MM.1S (cell line): ENCODE measurements around the gene OLFM3.

ENCODE experiments used
- DNase-seq: peaks from one replicate; pipeline ENCODE4 v3.0.0-alpha.2; 2015
- H2AFZ ChIP-seq: fragments of 300-600 bp; sonication (generic); 2 replicates; pipeline ENCODE4 v1.6.0; 2016; ENCODE audit warnings: antibody characterized with exemption, low read length
- H3F3A ChIP-seq: fragments of 300-600 bp; sonication (generic); 2 replicates; pipeline ENCODE4 v1.6.1; 2016; ENCODE audit warnings: mild to moderate bottlenecking, antibody characterized with exemption, low read length, moderate library complexity, mixed read lengths; ENCODE audit not compliant: insufficient read depth
- H3K27ac ChIP-seq: fragments of 300-600 bp; sonication (generic); 2 replicates; pipeline ENCODE4 v1.5.1; 2016; ENCODE audit warnings: mild to moderate bottlenecking, low read length
- H3K27me3 ChIP-seq: fragments of 300-600 bp; sonication (generic); replicated peaks from 2 replicates; pipeline ENCODE4 v1.6.0; 2016; ENCODE audit warnings: low read length; ENCODE audit not compliant: insufficient read depth
- H3K36me3 ChIP-seq: fragments of 300-600 bp; sonication (generic); replicated peaks from 2 replicates; pipeline ENCODE4 v1.6.1; 2016; ENCODE audit warnings: mild to moderate bottlenecking, low read length, mixed read lengths; ENCODE audit not compliant: insufficient read depth
- H3K4me1 ChIP-seq: fragments of 300-600 bp; sonication (generic); 2 replicates; pipeline ENCODE4 v1.6.1; 2016; ENCODE audit warnings: low read length, mixed read lengths
- H3K4me2 ChIP-seq: fragments of 300-600 bp; sonication (generic); 2 replicates; pipeline ENCODE4 v1.6.0; 2016; ENCODE audit warnings: low read depth, low read length
- H3K4me3 ChIP-seq: fragments of 300-600 bp; sonication (generic); 2 replicates; pipeline ENCODE4 v1.5.1; 2016; ENCODE audit warnings: low read length, mixed read lengths
- H3K79me2 ChIP-seq: fragments of 300-600 bp; sonication (generic); 2 replicates; pipeline ENCODE4 v1.6.1; 2016; ENCODE audit warnings: mixed run types, low read length, mixed read lengths
- H3K9ac ChIP-seq: fragments of 300-600 bp; sonication (generic); 2 replicates; pipeline ENCODE4 v1.6.1; 2016; ENCODE audit warnings: low read length, mixed read lengths
- H3K9me2 ChIP-seq: fragments of 300-600 bp; sonication (generic); replicated peaks from 2 replicates; pipeline ENCODE4 v1.6.1; 2016; ENCODE audit warnings: mild to moderate bottlenecking, low read length, mixed read lengths; ENCODE audit not compliant: insufficient read depth
- H3K9me3 ChIP-seq: fragments of 300-600 bp; sonication (generic); replicated peaks from 2 replicates; pipeline ENCODE4 v1.6.1; 2016; ENCODE audit warnings: mild to moderate bottlenecking, low read length, mixed read lengths; ENCODE audit not compliant: insufficient read depth
- H4K20me1 ChIP-seq: fragments of 300-600 bp; sonication (generic); 2 replicates; pipeline ENCODE4 v1.6.1; 2016; ENCODE audit warnings: mild to moderate bottlenecking, low read length, moderate library complexity, mixed read lengths; ENCODE audit not compliant: insufficient read depth
- CTCF ChIP-seq: fragments of 300-600 bp; sonication (generic); IDR thresholded peaks from 2 replicates; pipeline ENCODE4 v1.5.1; 2016; ENCODE audit warnings: antibody characterized with exemption, low read length, mixed read lengths
- EZH2 ChIP-seq: fragments of 300-600 bp; sonication (generic); optimal IDR thresholded peaks from 2 replicates; pipeline ENCODE3; 2017; ENCODE audit warnings: low read depth, mild to moderate bottlenecking, antibody characterized with exemption, low read length, mixed read lengths
- EZH2phosphoT487 ChIP-seq: fragments of 300-600 bp; sonication (generic); IDR thresholded peaks from 2 replicates; pipeline ENCODE4 v1.6.1; 2018; ENCODE audit warnings: antibody characterized with exemption, low read length

Gene OLFM3

GRCh38 chr1:101846820-101847219, 149.9 kb downstream of the OLFM3 start:
- Histone ChIP-seq H3K36me3 (no peaks in the 10 kb centered on the region), H3F3A (no peaks in the 10 kb centered on the region), H3K27ac (no peak overlapping the region), H4K20me1 (no peaks in the 10 kb centered on the region), H2AFZ (no peak overlapping the region), H3K9me3 (no peaks in the 10 kb centered on the region), H3K27me3 (no peaks in the 10 kb centered on the region), H3K9ac (no peak overlapping the region), H3K4me2 (no peak overlapping the region), H3K4me3 (no peak overlapping the region), H3K9me2 (no peaks in the 10 kb centered on the region), H3K4me1 (no peaks in the 10 kb centered on the region), H3K79me2 (no peaks in the 10 kb centered on the region)
- no peak for DNase-seq
- TF ChIP-seq CTCF (no peak), EZH2phosphoT487 (no peak), EZH2 (no peak)

GRCh38 chr1:101843160-101843559, 153.6 kb downstream of the OLFM3 start:
- no peaks in the 10 kb centered on the region for H3F3A ChIP-seq
- H3K9me2 ChIP-seq = no peaks in the 10 kb centered on the region
- no peaks in the 10 kb centered on the region for H3K27me3 ChIP-seq
- no peak overlapping the region for H3K4me3 ChIP-seq
- no peak overlapping the region for H3K9ac ChIP-seq
- no peak overlapping the region for H3K4me2 ChIP-seq
- no peaks in the 10 kb centered on the region for H3K9me3 ChIP-seq
- TF ChIP-seq EZH2phosphoT487 (no peak), CTCF (no peak), EZH2 (no peak)
- H3K79me2 ChIP-seq = no peaks in the 10 kb centered on the region
- H3K4me1 ChIP-seq = no peaks in the 10 kb centered on the region
- H4K20me1 ChIP-seq = no peaks in the 10 kb centered on the region
- H2AFZ ChIP-seq = no peak overlapping the region
- no peaks in the 10 kb centered on the region for H3K36me3 ChIP-seq
- H3K27ac ChIP-seq = no peak overlapping the region
- DNase-seq = no peak

GRCh38 chr1:101841824-101842223, 154.9 kb downstream of the OLFM3 start:
- Histone ChIP-seq H3K79me2 (no peaks in the 10 kb centered on the region), H3K27me3 (no peaks in the 10 kb centered on the region), H3F3A (no peaks in the 10 kb centered on the region), H3K36me3 (no peaks in the 10 kb centered on the region), H3K9ac (no peak overlapping the region), H3K4me3 (no peak overlapping the region), H4K20me1 (no peaks in the 10 kb centered on the region), H2AFZ (no peak overlapping the region), H3K9me3 (no peaks in the 10 kb centered on the region), H3K4me2 (no peak overlapping the region), H3K9me2 (no peaks in the 10 kb centered on the region), H3K4me1 (no peaks in the 10 kb centered on the region), H3K27ac (no peak overlapping the region)
- no peak for TF ChIP-seq EZH2phosphoT487
- no peak for TF ChIP-seq CTCF
- TF ChIP-seq EZH2 = no peak
- DNase-seq = no peak
